ENCODE results near the gene HBA2.
"Not testable (repeated sequence)": the region's sequence is repeated elsewhere in the genome, so short reads cannot be mapped to it uniquely, and the experiment has no call there.

The HBA2 gene

GRCh38 chr16:144797-145252 lies 27.9 kb upstream of the HBA2 start:
- H3K4me1 Mint-ChIP-seq = no peaks in the 10 kb centered on the region
- H3K4me3 Mint-ChIP-seq = no peak overlapping the region
- H3K36me3 Mint-ChIP-seq (ENCODE audit: insufficient read depth) = peaks cover 6% of the 10 kb centered on the region
- ATAC-seq (replicated peaks; ENCODE audit: extremely low read depth, poor library complexity, severe bottlenecking) (no peak), DNase-seq (ENCODE audit: low spot score in 2 of 2) (no peak)
- no peaks in the 10 kb centered on the region for H3K9me3 Mint-ChIP-seq
- H3K27me3 Mint-ChIP-seq = peaks cover 28% of the 10 kb centered on the region
- H3K27ac Mint-ChIP-seq (ENCODE audit: low read depth) = no peak overlapping the region

GRCh38 chr16:146646-147045 lies 26.0 kb upstream of the HBA2 start:
- no peak overlapping the region for H3K27ac Mint-ChIP-seq (ENCODE audit: low read depth)
- no peaks in the 10 kb centered on the region for H3K9me3 Mint-ChIP-seq
- H3K4me1 Mint-ChIP-seq = no peaks in the 10 kb centered on the region
- H3K36me3 Mint-ChIP-seq (ENCODE audit: insufficient read depth) = no peaks in the 10 kb centered on the region
- peaks cover 28% of the 10 kb centered on the region for H3K27me3 Mint-ChIP-seq
- no peak for DNase-seq (ENCODE audit: low spot score in 2 of 2)
- no peak overlapping the region for H3K4me3 Mint-ChIP-seq
- ATAC-seq (replicated peaks; ENCODE audit: extremely low read depth, poor library complexity, severe bottlenecking) = no peak

- H3K4me3 Mint-ChIP-seq = no peak overlapping the region
- no peaks in the 10 kb centered on the region for H3K36me3 Mint-ChIP-seq (ENCODE audit: insufficient read depth)
- H3K4me1 Mint-ChIP-seq = no peaks in the 10 kb centered on the region
- no peaks in the 10 kb centered on the region for H3K9me3 Mint-ChIP-seq
- DNase-seq (ENCODE audit: low spot score in 2 of 2) (no peak), ATAC-seq (replicated peaks; ENCODE audit: extremely low read depth, poor library complexity, severe bottlenecking) (no peak)
- peaks cover 19% of the 10 kb centered on the region for H3K27me3 Mint-ChIP-seq
- no peak overlapping the region for H3K27ac Mint-ChIP-seq (ENCODE audit: low read depth)
These were observed 23.5 kb upstream of the HBA2 start for GRCh38 chr16:149024-149660.

GRCh38 chr16:152141-153128 lies 20.2 kb upstream of the HBA2 start, which contains the start of gene HBZ:
Gene HBZ (plus strand): TSS chr16:152644. CDS start chr16:152910, 266 bp downstream.
- peaks cover 21% of the 10 kb centered on the region for H3K27me3 Mint-ChIP-seq
- no peak within 1 kb of the TSS for H3K27ac Mint-ChIP-seq (ENCODE audit: low read depth)
- H3K4me1 Mint-ChIP-seq = peaks cover 9% of the 10 kb centered on the region

GRCh38 chr16:153129-153521 lies 19.6 kb upstream of the HBA2 start:
- not testable (repeated sequence) for DNase-seq (ENCODE audit: low spot score in 2 of 2); H3K4me1 Mint-ChIP-seq; H3K9me3 Mint-ChIP-seq; ATAC-seq (replicated peaks; ENCODE audit: extremely low read depth, poor library complexity, severe bottlenecking); H3K36me3 Mint-ChIP-seq (ENCODE audit: insufficient read depth); H3K27ac Mint-ChIP-seq (ENCODE audit: low read depth)
- peaks cover 28% of the 10 kb centered on the region for H3K27me3 Mint-ChIP-seq
- peak overlapping the region; percentile 9 for H3K4me3 Mint-ChIP-seq

More at GRCh38 chr16:152141-153128, 20.2 kb upstream of the HBA2 start, which contains the start of gene HBZ:
- DNase-seq (ENCODE audit: low spot score in 2 of 2) (no peak), ATAC-seq (replicated peaks; ENCODE audit: extremely low read depth, poor library complexity, severe bottlenecking) (no peak)
- Mint-ChIP-seq H3K4me3 (peak within 1 kb of the TSS; percentile 9), H3K9me3 (no peaks in the 10 kb centered on the region), H3K36me3 (ENCODE audit: insufficient read depth) (no peaks in the 10 kb centered on the region)

GRCh38 chr16:153550-154216 lies 19.0 kb upstream of the HBA2 start:
- not testable (repeated sequence) for DNase-seq (ENCODE audit: low spot score in 2 of 2); ATAC-seq (replicated peaks; ENCODE audit: extremely low read depth, poor library complexity, severe bottlenecking); H3K9me3 Mint-ChIP-seq; H3K36me3 Mint-ChIP-seq (ENCODE audit: insufficient read depth); H3K4me1 Mint-ChIP-seq; H3K27ac Mint-ChIP-seq (ENCODE audit: low read depth)
- H3K4me3 Mint-ChIP-seq = peak overlapping the region; percentile 59
- H3K27me3 Mint-ChIP-seq = peaks cover 34% of the 10 kb centered on the region

GRCh38 chr16:154217-155030 lies 18.3 kb upstream of the HBA2 start:
- DNase-seq (ENCODE audit: low spot score in 2 of 2) = no peak
- peaks cover 9% of the 10 kb centered on the region for H3K4me1 Mint-ChIP-seq
- peak; percentile 19 for ATAC-seq (replicated peaks; ENCODE audit: extremely low read depth, poor library complexity, severe bottlenecking)
- H3K36me3 Mint-ChIP-seq (ENCODE audit: insufficient read depth) = peaks cover 2% of the 10 kb centered on the region
- no peaks in the 10 kb centered on the region for H3K9me3 Mint-ChIP-seq
- no peak overlapping the region for H3K27ac Mint-ChIP-seq (ENCODE audit: low read depth)
- peaks cover 41% of the 10 kb centered on the region for H3K27me3 Mint-ChIP-seq
- peak overlapping the region; percentile 59 for H3K4me3 Mint-ChIP-seq

GRCh38 chr16:155031-155398 lies 17.7 kb upstream of the HBA2 start:
- H3K27me3 Mint-ChIP-seq = peaks cover 47% of the 10 kb centered on the region
- ATAC-seq (replicated peaks; ENCODE audit: extremely low read depth, poor library complexity, severe bottlenecking) (no peak), DNase-seq (ENCODE audit: low spot score in 2 of 2) (no peak)
- no peak overlapping the region for H3K27ac Mint-ChIP-seq (ENCODE audit: low read depth)
- H3K4me1 Mint-ChIP-seq = peaks cover 9% of the 10 kb centered on the region
- peak overlapping the region; percentile 59 for H3K4me3 Mint-ChIP-seq
- peaks cover 2% of the 10 kb centered on the region for H3K36me3 Mint-ChIP-seq (ENCODE audit: insufficient read depth)
- H3K9me3 Mint-ChIP-seq = no peaks in the 10 kb centered on the region

GRCh38 chr16:159136-159849 lies 13.4 kb upstream of the HBA2 start:
- H3K27me3 Mint-ChIP-seq = peaks cover 65% of the 10 kb centered on the region
- no peak for DNase-seq (ENCODE audit: low spot score in 2 of 2)
- H3K4me1 Mint-ChIP-seq = peaks cover 8% of the 10 kb centered on the region
- H3K36me3 Mint-ChIP-seq (ENCODE audit: insufficient read depth) = peaks cover 3% of the 10 kb centered on the region
- no peak for ATAC-seq (replicated peaks; ENCODE audit: extremely low read depth, poor library complexity, severe bottlenecking)
- no peak overlapping the region for H3K4me3 Mint-ChIP-seq
- H3K9me3 Mint-ChIP-seq = no peaks in the 10 kb centered on the region
- H3K27ac Mint-ChIP-seq (ENCODE audit: low read depth) = no peak overlapping the region

- ATAC-seq (replicated peaks; ENCODE audit: extremely low read depth, poor library complexity, severe bottlenecking); H3K4me1 Mint-ChIP-seq; H3K27ac Mint-ChIP-seq (ENCODE audit: low read depth); DNase-seq (ENCODE audit: low spot score in 2 of 2); H3K9me3 Mint-ChIP-seq; H3K4me3 Mint-ChIP-seq; H3K36me3 Mint-ChIP-seq (ENCODE audit: insufficient read depth): not testable (repeated sequence)
- peaks cover 56% of the 10 kb centered on the region for H3K27me3 Mint-ChIP-seq
These were observed 12.4 kb upstream of the HBA2 start for GRCh38 chr16:160242-160641.

GRCh38 chr16:160691-161190 lies 11.9 kb upstream of the HBA2 start:
- Mint-ChIP-seq H3K9me3 (no peaks in the 10 kb centered on the region), H3K4me3 (no peak overlapping the region), H3K36me3 (ENCODE audit: insufficient read depth) (peaks cover 3% of the 10 kb centered on the region), H3K27ac (ENCODE audit: low read depth) (no peak overlapping the region), H3K4me1 (no peaks in the 10 kb centered on the region), H3K27me3 (peaks cover 54% of the 10 kb centered on the region)
- no peak for ATAC-seq (replicated peaks; ENCODE audit: extremely low read depth, poor library complexity, severe bottlenecking)
- DNase-seq (ENCODE audit: low spot score in 2 of 2) = no peak
